GF-D8 (cell line): ENCODE measurements around the gene PDGFRB.

ENCODE experiments used
- DNase-seq: peaks from one replicate; lab custom pipeline; 2025; lab: John Stamatoyannopoulos, UW

PDGFRB gene

DNA sequence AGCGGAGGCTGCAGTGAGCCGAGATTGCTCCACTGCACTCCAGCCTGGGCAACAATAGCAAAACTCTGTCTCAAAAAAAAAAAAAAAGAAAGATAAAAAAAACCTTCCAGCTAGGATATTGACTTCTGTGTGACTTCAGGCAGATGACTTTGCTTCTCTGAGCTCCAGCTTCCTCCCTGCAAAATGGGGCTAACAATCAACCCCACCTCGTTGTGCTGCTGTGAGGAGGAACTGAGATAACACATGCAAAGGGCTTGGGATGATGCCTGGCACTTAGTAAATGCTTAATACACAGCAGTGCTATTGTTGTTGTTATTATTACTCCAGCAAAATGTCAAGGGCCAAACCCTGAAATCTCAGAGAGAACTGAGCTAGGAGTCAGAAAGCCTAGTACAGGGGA lies 7.4 kb upstream of the PDGFRB start:
- DNase-seq, result no peak

DNA sequence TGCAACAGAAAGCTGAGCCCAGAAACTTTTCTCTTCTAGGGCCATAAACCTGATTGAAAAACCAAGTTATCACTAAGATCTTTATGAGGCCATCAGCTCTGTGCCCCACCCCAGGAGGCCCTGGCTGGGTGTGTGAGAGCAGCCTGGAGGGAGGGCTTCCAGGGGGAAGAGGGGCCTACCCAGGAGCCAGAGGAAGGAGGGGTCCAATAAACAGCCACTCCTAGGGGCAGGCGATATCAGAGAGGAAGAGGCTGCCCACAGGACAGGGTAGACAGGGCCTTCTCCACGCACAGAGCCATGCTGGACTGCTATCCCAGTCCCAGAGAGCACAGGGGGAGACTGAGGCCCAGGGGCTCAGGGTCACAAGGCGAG lies 6.5 kb upstream of the PDGFRB start:
- DNase-seq, result no peak

DNA sequence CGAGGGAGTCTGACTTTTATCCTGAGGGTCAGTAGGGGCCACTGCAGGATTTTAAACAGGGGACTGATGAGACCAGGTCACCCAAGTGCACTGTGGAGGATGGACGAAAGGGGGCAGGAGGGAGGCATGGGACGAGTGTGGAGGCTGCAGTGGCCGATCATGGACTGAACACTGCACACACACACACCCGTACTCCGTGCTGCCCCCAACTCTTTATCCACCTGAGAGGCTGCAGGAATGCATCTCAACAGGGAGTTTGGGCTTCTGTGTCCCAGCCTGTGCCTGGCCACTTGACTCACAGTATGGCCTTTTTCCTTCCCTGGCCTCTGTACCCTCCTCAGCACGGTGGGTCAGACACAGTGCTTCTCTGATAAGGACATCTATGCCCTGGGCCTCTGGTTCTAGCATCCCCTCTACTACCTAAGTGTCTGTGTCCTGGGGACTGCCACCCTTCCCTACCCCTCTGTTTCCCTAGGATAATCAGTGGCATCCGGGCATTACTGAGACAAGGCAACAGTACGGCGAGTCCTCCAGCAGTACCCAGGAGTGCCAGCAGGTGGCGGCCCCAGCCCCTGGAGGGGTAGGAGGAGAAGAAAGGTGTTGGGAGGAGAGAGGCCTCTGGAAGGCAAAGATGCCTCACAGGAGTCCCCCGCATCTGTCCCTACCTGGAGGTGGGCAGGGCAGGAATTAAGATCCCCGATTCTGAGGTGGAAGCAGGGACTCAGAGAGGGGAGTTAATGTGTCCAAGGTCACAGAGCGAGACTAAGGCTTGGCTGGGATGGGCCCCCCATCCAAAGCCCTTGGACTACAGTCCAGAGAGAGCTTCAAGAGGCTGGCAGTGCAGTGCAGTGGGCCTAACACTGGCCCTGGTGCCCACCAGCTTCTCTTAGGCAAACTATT lies 5.8 kb upstream of the PDGFRB start:
- no peak for DNase-seq

DNA sequence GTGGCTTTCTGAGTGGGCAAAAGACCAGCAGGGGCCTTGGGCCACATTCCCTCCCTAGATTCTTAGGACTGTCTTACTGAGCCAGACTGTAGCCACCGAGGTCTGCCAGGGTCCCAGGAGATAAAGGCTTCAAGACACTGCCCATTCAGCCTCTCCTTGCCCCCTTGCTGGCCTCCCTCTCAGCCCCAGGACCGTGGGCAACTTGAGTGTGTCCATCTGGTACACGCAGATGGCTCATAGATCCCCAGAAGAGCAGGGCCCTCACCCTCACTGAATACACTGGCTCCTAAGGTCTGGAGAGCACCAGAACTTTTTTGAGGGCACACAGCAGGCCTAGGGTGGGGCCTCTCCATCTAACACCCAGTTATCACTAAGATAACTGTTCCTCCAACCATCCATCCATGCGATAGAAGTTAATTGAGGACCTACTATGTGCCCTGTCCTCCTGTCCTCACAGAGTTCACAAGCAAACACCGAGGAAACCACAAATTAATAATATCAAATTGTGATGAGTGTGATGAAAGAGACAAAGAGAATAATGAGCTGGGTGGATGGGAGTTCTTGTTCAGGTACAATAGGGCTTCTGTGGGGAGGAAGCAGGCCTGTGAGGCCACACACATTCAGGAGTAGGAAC lies 4.9 kb upstream of the PDGFRB start:
- no peak for DNase-seq

DNA sequence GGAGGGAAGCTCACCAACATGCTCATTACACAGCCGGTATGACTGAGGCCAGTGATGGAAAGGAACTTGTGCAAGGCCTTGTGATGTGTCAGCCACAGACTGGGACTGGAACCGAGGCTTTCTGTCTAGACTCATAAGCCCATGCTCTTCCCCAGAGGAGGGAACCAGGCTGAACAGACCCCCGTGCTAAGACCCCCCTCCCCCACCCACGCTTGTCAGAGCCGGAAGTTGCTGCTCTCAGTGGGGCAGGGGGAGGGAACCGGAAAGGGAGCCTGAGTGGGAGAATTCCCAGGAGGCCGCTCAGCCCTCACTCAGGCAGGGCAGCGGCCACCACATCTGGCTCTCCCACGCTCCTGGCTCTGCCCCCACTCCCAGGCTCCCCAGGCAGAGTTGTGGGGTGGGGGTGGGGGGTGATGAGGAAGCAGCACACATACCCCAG lies 4.1 kb upstream of the PDGFRB start:
- peak; percentile 21 for DNase-seq

DNA sequence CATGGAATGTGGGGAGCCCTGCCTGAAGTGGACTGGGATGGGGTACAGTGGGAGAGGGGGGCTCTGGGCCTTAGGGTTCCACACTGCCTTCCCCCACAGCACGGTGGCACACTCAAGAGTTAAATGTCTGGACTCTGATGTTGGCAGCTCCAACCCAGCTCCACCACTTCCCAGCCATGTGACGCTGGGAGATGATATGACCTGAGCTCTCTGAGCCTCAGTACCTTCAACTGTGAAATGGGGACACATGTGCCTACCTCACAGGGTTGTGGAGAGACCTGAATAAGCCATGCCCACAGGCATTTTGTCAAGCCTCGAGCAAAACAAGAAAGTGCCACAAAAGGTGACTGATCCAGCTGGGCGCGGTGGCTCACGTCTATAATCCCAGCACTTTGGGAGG lies 3.4 kb upstream of the PDGFRB start:
- DNase-seq, result no peak

DNA sequence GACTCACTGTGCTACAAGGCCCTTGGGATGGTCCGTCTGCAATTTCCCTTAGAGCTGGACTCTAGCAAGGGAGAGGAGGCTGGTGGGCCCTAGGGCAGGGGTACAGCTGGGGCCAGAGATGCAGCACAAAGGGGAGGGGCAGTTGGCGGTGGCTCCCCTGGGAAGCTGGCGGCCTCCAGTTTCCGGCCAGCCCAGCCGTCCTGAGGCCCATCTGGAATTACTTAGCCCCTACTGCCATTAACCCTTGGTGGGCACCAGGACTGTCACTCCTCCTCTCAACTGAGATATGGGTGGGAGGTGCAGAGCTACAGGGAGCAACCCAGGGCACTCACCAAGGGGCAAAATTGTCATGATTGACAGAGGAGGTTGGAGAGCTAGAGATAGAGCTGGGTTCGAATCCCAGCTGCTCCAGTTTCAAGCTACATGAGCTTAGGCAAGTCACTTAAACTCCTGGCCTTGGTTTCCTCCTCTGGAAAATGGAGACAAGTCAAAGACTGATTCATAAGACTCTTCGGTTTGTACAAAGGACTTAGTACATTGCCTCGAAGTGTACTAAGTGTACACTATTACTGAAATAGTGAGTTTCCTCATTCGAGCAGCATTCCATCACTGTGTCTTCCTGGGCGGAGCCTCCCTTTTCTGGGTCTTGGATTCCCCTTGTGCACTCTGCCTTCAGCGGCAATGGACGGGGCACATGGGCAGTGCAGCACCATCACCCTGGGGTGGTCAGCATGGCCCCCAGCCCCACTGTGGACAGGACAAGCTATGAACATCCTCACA lies 2.7 kb upstream of the PDGFRB start:
- DNase-seq, result no peak

DNA sequence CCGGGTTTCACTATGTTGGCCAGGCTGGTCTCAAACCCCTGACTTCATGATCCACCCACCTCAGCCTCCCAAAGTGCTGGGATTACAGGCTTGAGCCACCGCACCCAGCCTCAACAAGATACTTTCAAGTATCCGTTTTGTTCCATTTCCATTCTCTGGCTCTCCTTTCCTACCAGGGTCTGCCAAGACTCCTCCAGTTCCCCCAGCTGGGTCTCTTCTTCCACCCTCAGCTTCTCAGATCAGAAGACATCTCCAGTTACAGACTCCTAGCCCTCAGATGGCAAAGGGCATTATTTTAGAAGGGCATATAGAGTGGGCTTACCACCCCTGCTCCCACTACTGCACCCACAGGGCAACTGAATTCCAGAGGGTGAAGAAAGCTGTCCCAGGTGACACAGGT lies 1.5 kb upstream of the PDGFRB start:
- DNase-seq, result no peak

DNA sequence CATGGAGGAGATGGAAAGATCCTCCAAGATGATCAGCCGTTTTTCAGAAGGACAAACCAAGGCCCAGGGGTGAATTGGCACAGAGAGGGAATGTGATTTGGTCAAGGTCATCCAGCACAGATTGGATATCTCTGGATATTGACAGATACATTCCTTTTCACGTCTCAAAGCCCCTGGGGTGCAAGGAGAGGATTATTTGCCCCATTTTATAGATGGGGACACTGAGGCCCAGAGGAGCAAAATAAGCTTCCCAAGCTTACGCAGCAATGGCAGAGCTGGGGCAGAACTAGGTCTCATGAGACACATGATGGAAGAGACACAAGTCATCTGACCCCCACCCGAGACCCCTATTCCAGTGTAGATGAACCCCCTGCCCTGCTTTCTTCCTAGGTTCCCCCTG lies 895 bp upstream of the PDGFRB start:
- DNase-seq, result no peak

DNA sequence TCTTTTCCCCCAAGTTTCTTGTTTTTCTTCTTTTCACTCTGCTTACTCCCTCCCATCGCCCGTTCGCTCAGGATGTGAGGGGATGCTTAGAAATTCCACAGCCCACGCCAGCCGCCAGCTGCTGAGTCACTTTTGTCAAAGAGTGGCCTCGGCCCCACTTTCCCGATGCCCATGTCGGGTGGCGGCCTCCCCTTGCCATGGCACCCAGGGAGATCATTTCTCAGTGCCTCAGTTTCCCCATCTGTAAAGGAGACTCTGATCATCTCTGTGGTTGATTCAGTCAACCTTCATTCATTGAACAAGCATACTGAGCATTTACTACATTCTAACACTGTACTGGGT lies 353 bp upstream of the PDGFRB start:
- DNase-seq, result no peak

DNA sequence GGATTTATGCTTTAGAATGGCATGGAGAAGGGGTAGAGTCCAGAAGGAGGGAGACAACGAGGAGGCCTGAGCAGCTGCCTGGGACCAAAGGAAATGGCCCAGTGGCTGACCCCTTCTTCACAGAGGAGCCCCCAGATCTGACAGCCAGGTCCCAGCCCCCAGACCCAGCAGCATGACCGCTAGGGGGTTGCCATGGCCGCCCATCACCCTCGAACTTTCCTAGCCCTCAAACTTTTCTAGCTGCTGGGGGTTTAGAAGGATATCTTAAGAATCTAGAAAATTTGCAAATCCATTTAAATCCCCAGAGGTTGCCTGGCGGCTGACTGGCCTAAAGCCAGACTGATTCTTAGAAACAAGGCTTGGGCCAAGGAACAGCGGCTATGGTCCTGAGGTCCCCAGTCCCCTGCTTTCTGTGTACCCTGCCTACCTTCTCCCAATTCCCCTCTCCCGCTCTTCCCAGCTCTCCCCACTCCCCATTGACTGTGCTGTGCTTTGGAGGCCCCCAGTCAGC lies 972 bp downstream of the PDGFRB start:
- DNase-seq, result no peak

DNA sequence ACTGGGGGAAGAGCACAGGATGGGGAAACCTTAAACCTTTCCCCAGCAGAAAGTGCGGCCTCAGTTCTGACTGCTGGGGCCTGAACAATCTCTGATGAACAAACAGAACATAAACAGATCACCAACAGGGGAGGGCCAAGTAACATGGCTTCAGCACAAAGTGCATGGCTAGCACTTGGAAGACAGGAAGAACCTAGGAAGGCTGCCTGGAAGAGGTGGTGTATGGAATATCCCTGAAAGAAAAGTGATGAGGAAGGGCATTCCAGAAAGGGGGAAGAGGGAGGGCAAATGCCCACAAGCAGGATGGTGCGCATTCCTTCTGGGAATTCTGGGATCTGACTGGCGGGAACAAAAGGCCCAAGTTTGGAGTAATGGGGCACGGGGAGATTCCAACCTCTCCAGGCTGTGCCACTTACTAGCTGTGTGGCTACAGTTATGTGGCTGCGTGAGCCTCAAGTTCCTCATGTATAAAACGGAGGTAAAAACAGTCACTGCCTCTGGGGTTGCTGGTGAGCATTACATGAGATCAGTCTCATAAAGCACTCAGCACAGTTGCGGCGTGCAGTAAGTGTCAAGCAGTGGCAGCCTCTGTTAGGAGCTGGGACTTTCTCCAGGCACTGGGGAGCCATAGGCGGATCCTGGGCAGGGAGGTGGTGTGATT lies 1.6 kb downstream of the PDGFRB start:
- DNase-seq, result no peak

DNA sequence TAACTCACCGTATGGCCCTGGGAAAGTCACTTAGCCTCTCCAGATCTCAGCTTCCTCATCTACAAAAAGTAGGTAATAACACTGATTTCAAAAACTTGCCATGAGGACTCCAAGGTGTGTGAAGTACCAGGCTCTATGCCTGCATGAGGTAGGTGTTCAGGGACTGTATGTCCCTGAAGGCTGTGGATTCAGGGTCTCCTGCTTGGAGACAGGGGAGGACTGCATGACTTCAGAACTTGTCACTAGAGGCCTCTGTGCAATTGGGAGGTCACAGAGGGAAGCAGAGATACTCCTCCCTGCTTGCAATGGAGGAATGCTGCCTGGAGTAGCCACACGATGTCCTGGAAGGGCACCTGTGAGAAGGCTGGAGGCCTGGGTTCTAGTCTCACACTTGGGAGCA lies 2.2 kb downstream of the PDGFRB start:
- DNase-seq, result no peak

DNA sequence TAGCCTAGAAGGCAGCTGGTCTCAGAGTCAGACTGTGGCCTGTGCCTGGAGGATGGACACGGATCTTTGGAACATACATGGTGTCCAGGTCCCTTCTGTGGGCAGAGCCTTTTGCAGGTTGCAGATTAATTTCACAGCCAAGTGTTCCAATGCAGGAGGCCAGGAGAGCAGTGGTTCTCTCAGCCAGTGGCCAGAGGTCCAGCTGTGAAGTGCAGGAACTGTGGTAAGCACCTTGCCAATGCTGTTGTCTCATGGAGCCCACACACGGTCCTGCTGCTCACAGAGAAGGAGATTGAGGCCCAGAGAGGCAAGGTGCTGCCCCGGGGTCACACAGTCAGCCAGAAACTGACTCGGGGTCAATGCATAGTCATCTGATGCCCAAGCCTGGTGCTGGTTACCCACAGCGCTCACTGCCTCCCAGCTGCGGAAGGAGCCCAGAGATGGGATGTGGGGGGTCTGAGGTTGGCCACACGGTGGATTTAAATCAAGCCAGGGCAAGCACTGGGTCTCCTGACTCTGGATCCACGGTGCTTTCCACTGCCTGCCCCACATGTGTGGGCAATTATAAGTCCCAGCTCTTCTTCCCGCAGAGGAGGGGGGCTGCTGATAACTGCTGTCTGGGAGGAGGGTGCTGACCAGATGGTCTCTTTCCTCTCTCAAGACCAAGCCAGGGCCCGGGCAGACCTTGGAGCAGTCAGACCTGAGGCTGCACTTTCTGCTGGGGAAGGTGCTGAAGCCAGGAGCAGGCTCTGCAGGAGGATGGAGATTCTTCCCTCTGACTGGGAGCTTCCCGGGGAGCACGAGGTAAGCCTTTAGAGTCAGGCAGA lies 2.8 kb downstream of the PDGFRB start:
- DNase-seq, result no peak

DNA sequence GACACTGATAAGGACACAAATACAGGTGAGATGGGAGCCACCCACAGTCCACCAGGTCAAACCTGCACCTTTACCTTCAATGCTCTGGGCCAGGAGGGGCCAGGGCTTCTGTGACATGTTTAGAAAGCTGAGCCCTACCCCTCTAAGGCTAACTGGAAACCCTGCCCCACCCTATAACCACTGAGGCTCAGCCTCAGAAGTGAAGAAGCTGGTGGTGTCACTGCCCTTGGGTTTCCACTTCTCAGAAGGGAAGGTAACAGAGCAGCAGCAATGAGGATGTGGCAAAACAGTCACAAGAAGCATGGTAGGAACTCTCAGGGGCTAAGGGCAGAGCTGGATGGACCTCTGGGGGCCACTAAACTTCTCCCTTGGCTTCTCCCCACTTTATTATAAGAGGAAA lies 6.0 kb downstream of the PDGFRB start:
- DNase-seq, result no peak

DNA sequence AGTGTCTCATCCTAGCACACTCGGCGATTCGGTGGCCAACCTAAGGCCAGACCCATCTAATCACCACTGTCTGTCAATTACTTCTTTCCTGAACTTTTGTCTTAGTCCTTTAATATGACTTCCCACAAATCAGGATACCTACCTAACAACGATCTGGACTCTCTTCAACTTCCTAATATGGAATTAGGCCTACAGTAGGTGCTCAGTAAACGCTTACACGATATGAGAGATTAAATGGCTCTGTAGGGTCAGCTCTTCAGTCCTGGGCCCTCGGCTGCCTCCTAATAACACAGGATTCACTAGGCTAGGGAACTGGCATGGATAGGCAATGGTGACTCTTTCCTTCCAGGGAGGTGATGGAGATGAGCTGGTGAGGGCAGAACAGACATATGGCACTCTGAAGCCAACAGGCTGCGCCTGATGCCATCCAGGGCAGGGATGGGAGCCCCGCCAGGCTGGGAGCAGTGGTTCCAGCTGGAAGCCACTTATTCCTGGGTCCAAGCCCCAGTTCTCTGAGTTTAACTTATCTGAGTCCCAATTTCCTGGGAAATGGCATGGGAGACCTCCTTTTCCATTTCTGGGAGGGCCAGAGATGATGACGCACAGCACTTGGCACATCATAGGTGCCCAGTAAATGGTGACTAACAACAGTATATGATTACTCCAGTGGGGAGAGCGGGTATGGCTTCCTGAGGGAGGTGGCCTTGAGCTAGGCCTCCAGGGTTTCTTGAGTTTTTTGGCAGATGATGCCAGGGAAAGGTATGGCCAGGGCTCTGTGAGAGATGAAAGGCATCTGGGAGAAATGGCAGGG lies 7.3 kb downstream of the PDGFRB start:
- no peak for DNase-seq

DNA sequence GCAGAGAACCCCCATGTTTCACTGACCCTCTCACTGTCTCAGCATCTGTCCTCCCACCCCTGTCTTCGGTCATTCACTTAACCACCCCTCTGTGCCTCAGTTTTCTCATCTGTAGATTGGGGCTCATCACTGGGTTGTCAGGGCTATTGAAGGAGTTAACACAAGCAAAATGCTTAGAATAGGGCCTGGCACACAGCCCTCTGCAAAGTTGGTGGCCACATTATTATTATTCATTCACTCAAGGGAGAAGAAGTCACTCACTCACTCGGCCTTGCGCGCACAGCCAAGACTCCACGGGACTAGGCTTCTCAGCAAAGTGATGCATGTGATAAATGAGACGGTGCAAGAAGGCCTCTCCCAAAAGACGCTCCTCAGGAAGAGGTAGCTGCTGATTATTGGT lies 8.0 kb downstream of the PDGFRB start:
- no peak for DNase-seq

DNA sequence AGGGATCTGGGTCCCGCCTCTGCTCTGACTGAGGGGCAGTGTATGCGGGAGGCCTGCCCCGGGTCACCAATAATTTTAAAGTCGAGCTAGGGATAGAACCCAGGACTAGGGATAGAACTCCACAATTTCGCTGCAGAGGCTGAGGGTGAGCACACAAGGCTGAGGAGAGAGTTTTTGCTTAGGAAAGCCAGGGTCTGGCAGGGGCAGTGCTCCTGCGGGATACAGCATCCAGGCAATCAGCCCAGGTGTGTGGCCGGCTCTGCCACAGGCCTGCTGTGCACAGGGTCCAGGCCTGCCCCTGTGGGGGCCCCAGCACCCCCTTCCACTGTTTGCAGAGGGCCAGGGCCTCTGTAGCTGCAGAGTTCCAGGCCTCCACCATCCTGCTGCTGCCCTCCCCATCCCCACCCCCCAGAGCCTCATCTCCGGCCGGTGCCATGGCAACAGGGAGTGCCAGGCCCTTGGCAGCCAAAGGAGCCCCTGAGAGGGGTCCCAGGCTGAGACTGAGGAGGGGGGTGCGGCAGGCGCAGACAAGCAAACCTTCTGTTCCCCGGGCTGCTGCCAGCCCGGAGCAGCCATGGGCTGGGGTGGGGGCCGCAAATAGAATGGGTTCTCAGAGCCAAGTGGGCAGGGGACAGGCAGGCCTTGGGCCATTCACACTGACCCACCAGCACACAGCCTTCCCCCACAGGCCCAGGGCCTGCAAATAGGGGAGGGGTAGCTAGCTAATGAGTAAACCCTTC lies 8.6 kb downstream of the PDGFRB start:
- DNase-seq, result no peak

DNA sequence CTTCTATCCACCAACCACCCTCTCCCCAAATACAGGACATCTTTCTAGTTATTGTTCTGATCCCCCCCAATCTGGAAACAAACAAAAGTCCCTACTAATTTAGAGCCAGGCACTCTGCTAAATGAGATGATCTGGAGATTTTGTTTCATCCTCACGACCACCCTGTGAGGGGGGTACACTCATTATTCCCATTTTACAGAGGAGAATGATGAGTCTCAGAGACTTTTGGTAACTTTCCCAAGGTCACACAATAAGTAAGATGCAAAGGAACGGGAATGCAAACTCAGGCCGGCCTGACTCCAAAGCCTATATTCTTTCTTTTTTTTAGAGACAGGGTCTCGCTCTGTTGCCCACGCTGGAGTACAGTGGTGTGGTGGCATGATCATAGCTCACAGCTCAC lies 9.4 kb downstream of the PDGFRB start:
- DNase-seq, result no peak

DNA sequence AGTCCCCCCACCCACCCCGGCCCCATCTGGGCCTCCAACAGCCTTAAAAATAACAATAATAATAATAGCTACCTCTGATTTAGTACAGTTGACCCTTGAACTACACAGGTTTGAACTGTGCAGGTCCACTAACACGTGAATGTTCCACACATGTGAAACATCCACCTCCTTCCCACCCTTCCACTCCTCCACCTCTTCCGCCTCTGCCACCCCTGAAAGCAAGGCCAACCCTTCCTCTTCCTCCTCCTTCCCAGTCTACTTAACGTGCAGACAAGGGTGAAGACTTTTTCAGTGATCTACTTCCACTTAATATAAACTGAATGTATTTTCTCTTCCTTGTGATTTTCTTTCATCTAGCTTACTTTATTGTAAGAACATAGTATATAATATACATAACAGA lies 10.8 kb downstream of the PDGFRB start:
- no peak for DNase-seq
